Ovary (tissue), 9 donors: Measurements from ENCODE around the gene USH2A. TPM values are rescaled to one million over a fixed set of nuclear protein-coding genes. Genes with fewer than 3 reads are reported as not detected.

Source experiments
- DNase-seq, 5 donors: peaks; one replicate each; pipeline ENCODE4 v3.0.0-alpha.2; 2019 to 2020
- H3K27ac ChIP-seq, 2 donors: fragments of 200-600 bp; one replicate each; pipeline versions ENCODE4 v1.5.1 to v1.8.0; 2019 to 2022
- H3K27me3 ChIP-seq: fragments of 200-600 bp; one replicate; pipeline ENCODE4 v1.8.0; 2022
- H3K36me3 ChIP-seq: fragments of 200-600 bp; sonication (generic); one replicate; pipeline ENCODE4 v1.5.1; 2019
- H3K4me1 ChIP-seq: one replicate; pipeline ENCODE4 v1.8.1; 2013; ENCODE audit warnings: mild to moderate bottlenecking, moderate library complexity; ENCODE audit not compliant: insufficient read depth
- H3K4me3 ChIP-seq: fragments of 200-600 bp; sonication (generic); one replicate; pipeline ENCODE4 v1.5.1; 2017
- H3K9me3 ChIP-seq, 2 donors: fragments of 200-600 bp in 1 of 2; sonication (generic) in 1 of 2; one replicate each; pipeline versions ENCODE4 v1.5.1 to v1.8.1; 2013 to 2019; ENCODE audit warnings: mild to moderate bottlenecking in 1 of 2, moderate library complexity in 1 of 2
- EP300 ChIP-seq: sonication (generic); formaldehyde crosslinking; IDR thresholded peaks from one replicate; pipeline ENCODE4 v1.6.1; 2017; ENCODE audit warnings: antibody characterized with exemption
- POLR2A ChIP-seq: fragments of 450-650 bp; IDR thresholded peaks from one replicate; pipeline ENCODE4 v1.6.1; 2017; ENCODE audit warnings: antibody characterized with exemption, mild to moderate bottlenecking, moderate library complexity
- WGBS, 3 donors: extraction: QIAGEN DNeasy Blood & Tissue Kit in 1 of 3; methylation state at CpG; one replicate each; pipeline versions ENCODE4 v1.1.5 to v1.1.7; 2013 to 2017; 5-methylcytosine and 5-hydroxymethylcytosine counted together
- intact Hi-C, 4 donors: fragments of 100-400 bp; cut with DNase I; formaldehyde crosslinking; loops; one replicate each; pipeline versions ENCODE4 v1.11.0 to v1.15.1; 2022 to 2023
- polyA plus RNA-seq, 2 donors: library from polyadenylated mRNA; stranded (reverse); fragments of 200-250 nt in 1 of 2; fragments of 350-450 nt in 1 of 2; fragmentation: Illumina TruSeq in 1 of 2; extraction: RNeasy Lipid Tissue Mini Kit (QIAGEN cat#74804) in 1 of 2; gene quantifications; one replicate each; pipeline ENCODE4 v1.2.3, GENCODE V29; 2013 to 2014
- total RNA-seq, 7 donors: library from RNA; depleted of rRNA in 2 of 7; stranded (reverse); fragments of >200 nt in 2 of 7; fragmentation: NEBNext Ultra II Directional in 3 of 7; extraction: Animal tissue kit (Norgen Biotek cat#: 25700) in 3 of 7; gene quantifications; one replicate each; pipeline versions ENCODE4 v1.1.0 to v1.2.4, GENCODE V29; 2016 to 2023
- TF ChIP-seq, protein P1 (sequence below), 3 donors: fragments of 450-650 bp in 2 of 3; fragments of 200-600 bp in 1 of 3; IDR thresholded peaks; one replicate each; pipeline versions ENCODE4 v1.5.1 to v1.8.0; 2016 to 2022; ENCODE audit warnings: antibody characterized with exemption in 3 of 3, mild to moderate bottlenecking in 1 of 3
- donor health status: DM: no; HTN: no; CAD: no; lungs with moderate emphysema.
- donor health status: DM: no; HTN: no; CAD: no.
- donor health status: Bipolar disorder and iron deficiency.
- donor health status: DM: yes; HTN: yes; CAD: no.
- donor health status: DM: no; HTN: no; CAD: no.
- donor health status: DM: yes; HTN: yes; CAD: no.

USH2A gene
- total and polyA plus RNA-seq, 9 donors: 0.01 to 0.11 TPM; not detected in 7

DNA sequence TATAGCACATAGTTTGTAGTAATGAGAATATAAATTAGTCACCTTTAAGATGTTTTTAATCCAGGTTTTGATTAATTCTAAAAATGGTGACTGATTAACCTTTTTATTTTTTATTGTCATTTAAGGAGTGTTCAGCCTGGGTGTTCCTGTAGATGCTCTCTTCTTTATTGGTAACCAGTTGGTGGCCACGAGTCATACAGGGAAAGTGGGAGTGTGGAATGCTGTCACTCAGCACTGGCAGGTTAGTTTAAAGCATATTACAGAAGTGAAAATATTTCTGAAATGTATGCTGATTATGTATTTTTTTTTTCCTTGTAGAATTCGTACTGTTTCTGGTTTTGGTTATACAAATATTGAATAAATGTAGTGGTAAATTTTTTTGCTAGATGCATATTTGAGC, 828.0 kb downstream of the USH2A start:
- WGBS, 3 donors: 80 to 86% (median 85%) methylated on average over 2 of the region's 2 CpGs
- DNase-seq: no peak
- Histone ChIP-seq H3K36me3 (no peaks in the 10 kb centered on the region), H3K4me3 (no peak overlapping the region), H3K27ac (no peak overlapping the region), H3K27me3 (peaks cover 2% of the 10 kb centered on the region), H3K4me1 (peaks cover 6% of the 10 kb centered on the region), H3K9me3 (no peaks in the 10 kb centered on the region)
- TF ChIP-seq, protein P1, sequence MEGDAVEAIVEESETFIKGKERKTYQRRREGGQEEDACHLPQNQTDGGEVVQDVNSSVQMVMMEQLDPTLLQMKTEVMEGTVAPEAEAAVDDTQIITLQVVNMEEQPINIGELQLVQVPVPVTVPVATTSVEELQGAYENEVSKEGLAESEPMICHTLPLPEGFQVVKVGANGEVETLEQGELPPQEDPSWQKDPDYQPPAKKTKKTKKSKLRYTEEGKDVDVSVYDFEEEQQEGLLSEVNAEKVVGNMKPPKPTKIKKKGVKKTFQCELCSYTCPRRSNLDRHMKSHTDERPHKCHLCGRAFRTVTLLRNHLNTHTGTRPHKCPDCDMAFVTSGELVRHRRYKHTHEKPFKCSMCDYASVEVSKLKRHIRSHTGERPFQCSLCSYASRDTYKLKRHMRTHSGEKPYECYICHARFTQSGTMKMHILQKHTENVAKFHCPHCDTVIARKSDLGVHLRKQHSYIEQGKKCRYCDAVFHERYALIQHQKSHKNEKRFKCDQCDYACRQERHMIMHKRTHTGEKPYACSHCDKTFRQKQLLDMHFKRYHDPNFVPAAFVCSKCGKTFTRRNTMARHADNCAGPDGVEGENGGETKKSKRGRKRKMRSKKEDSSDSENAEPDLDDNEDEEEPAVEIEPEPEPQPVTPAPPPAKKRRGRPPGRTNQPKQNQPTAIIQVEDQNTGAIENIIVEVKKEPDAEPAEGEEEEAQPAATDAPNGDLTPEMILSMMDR (IDR thresholded peaks at IDR 0.05): no peak
- no peak for TF ChIP-seq POLR2A
- no peak for TF ChIP-seq EP300
- intact Hi-C loops: no loop called here

DNA sequence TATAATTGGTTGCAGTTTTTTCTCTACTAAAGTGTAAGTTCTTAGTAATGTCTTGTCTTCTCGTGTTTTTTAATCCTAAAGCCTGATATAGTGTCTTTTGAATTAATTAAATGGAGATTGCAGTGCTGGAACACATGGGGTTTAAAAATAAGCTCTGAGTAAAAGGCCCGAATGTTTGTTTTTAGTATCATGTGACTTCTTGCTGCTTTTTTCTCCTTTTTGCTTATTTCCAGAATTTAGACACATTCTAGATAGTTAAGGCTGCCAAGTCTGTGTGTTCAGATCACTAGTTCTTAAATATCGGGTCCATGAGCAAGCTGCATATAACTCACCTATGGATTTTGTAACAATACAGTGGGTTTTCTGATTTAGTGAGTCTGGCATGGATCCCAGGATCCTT, 828.6 kb downstream of the USH2A start:
- no peaks in the 10 kb centered on the region for H3K36me3 ChIP-seq
- intact Hi-C loops: no loop called here

DNA sequence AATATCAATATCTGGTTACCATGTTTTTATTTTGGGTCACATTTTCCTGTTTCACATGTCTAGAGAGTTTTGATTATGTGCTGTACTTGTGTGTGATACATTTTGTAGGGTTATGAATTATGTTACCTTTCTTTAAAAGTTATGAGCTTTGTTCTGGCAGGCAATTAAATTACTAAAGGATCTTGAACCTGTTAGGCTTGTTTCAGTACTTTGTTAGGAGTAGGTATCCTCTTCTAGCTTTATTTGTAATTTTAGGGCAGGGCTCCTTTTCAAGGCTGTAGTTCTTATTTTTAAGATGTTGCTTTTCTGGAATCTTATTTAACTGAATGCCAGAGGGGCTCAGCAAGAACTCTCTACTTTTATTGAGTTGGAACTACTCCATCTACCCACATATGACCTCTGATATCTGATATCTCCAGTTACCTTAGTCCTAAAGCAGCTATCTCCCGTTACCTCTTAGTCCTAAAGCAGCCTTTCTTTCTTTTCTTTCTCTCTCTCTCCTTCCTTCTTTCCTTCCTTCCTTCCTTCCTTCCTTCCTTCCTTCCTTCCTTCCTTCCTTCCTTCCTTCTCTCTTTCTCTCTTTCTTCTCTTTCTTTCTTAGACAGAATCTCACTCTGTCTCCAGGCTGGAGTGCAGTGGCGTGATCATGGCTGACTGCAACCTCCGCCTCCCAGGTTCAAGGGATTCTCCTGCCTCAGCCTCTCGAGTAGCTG, 832.3 kb downstream of the USH2A start:
- intact Hi-C loops: no loop called here
- TF ChIP-seq POLR2A: no peak
- no peak for TF ChIP-seq EP300
- TF ChIP-seq, protein P1 (IDR thresholded peaks at IDR 0.05): no peak
- Histone ChIP-seq H3K4me3 (no peak overlapping the region), H3K4me1 (peaks cover 6% of the 10 kb centered on the region), H3K36me3 (no peaks in the 10 kb centered on the region), H3K27ac (no peak overlapping the region), H3K27me3 (peaks cover 2% of the 10 kb centered on the region), H3K9me3 (no peaks in the 10 kb centered on the region)
- 94 to 97% (median 95%) methylated on average over 4 of the region's 4 CpGs for WGBS, 3 donors
- no peak for DNase-seq

More for the DNA sequence above, 828.6 kb downstream of the USH2A start:
- H3K27me3 ChIP-seq: peaks cover 2% of the 10 kb centered on the region
- TF ChIP-seq, protein P1 (IDR thresholded peaks at IDR 0.05): no peak
- TF ChIP-seq POLR2A (no peak), EP300 (no peak)
- no peaks in the 10 kb centered on the region for H3K9me3 ChIP-seq
- no peak overlapping the region for H3K27ac ChIP-seq
- H3K4me3 ChIP-seq: no peak overlapping the region
- 37 to 40% (median 38%) methylated on average over 3 of the region's 3 CpGs for WGBS, 3 donors
- peaks cover 6% of the 10 kb centered on the region for H3K4me1 ChIP-seq
- no peak for DNase-seq

DNA sequence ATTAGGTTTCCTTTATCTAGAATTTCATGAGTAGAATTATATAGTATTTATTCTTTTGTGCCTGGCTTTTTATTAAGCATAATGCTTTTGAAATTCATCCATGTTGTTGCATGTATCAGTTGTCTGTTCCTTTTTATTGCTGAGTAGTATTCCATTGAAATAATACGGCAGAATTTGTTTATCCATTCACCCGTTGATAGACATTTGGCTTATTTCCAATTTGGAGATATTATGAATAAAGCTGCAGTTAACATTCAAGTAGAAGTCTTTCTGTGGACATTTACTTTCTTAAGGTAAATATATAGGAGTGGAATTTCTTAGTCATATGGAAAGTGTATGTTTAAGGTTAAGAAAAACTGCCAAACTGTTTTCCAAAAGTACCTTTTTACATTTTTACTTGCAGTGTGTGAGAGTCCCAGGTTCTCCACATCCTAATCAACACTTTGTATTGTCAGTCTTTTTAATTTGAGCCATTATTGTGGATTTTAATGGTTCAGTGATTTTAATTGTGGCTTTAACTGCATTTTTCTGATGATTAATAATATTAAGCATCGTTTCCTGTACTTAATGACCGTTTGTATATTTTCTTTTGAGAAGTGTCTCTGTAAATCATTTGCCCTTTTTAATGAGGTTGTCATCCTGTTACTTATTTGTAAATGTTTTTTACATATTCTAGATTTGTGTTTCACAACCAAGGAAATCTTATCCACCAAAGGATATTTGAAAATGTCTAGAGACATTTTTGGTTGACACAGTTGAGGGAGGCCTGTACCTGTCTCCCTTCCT, 833.4 kb downstream of the USH2A start:
- no peaks in the 10 kb centered on the region for H3K9me3 ChIP-seq
- 77 to 84% (median 82%) methylated on average over 4 of the region's 4 CpGs for WGBS, 3 donors
- peaks cover 2% of the 10 kb centered on the region for H3K27me3 ChIP-seq
- TF ChIP-seq, protein P1 (IDR thresholded peaks at IDR 0.05): no peak
- no peak for TF ChIP-seq EP300
- TF ChIP-seq POLR2A: no peak
- DNase-seq: no peak
- no peak overlapping the region for H3K27ac ChIP-seq
- H3K4me1 ChIP-seq: peaks cover 6% of the 10 kb centered on the region
- H3K4me3 ChIP-seq: no peak overlapping the region
- intact Hi-C loops: no loop called here
- no peaks in the 10 kb centered on the region for H3K36me3 ChIP-seq
